NT2/D1 (cell line): ENCODE results near the gene RAB11FIP4.

Source experiments
- DNase-seq: peaks from one replicate; pipeline ENCODE4 v3.0.0-alpha.2; 2011; ENCODE audit warnings: low read depth, low spot score
- H3K27me3 ChIP-seq: 2 replicates; pipeline ENCODE4 v1.6.0; 2011; ENCODE audit warnings: mild to moderate bottlenecking; ENCODE audit not compliant: insufficient read length, insufficient read depth
- H3K36me3 ChIP-seq: 2 replicates; pipeline ENCODE4 v1.6.1; 2011; ENCODE audit warnings: mild to moderate bottlenecking, low read length, mixed read lengths; ENCODE audit not compliant: insufficient read depth, insufficient read length
- H3K4me1 ChIP-seq: 2 replicates; pipeline ENCODE4 v1.5.1; 2011; ENCODE audit not compliant: insufficient read depth, insufficient read length
- H3K4me3 ChIP-seq: 2 replicates; pipeline ENCODE4 v1.5.1; 2011; ENCODE audit warnings: low read depth; ENCODE audit not compliant: insufficient read length
- H3K9ac ChIP-seq: 2 replicates; pipeline ENCODE4 v1.6.0; 2011; ENCODE audit warnings: low read depth; ENCODE audit not compliant: insufficient read length
- H3K9me3 ChIP-seq: 2 replicates; pipeline ENCODE4 v1.5.1; 2011; ENCODE audit warnings: mild to moderate bottlenecking, low read length; ENCODE audit not compliant: insufficient read depth
- SUZ12 ChIP-seq: IDR thresholded peaks from 2 replicates; pipeline ENCODE4 v1.6.1; 2011; ENCODE audit not compliant: insufficient read length, insufficient read depth; ENCODE audit errors: extremely low read depth
- YY1 ChIP-seq: IDR thresholded peaks from 2 replicates; pipeline ENCODE4 v1.6.1; 2011; ENCODE audit not compliant: insufficient read length, insufficient read depth
- ZNF274 ChIP-seq: IDR thresholded peaks from 2 replicates; pipeline ENCODE4 v1.6.1; 2011; ENCODE audit warnings: mild to moderate bottlenecking, low read depth, low read length

Gene RAB11FIP4

GRCh38 chr17:31534223-31534888 is 142.9 kb downstream of the RAB11FIP4 start:
- H3K4me1 ChIP-seq: peaks cover 5% of the 10 kb centered on the region

DNA sequence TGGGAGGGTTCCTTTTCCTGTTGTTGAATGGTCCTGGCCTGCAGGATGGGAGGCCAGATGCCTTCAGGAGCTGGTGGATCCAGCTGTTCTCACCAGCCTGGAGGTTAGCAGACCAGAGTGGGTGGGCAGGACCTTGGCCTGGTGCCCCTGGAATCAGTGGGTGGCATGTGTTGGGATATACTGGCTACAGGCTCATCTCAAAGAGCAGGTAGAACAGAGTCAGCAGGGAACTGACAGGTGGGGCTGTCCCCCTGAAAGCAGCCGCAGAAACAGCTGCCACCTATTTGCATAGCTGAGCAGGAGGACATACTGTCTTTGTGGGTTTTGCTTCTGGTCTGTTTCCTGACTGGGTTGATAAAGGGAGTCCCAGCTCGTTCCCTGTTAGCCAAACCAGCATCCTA is 144.1 kb downstream of the RAB11FIP4 start:
- H3K9me3 ChIP-seq: no peaks in the 10 kb centered on the region
- peaks cover 2% of the 10 kb centered on the region for H3K4me1 ChIP-seq

More at GRCh38 chr17:31534223-31534888, 142.9 kb downstream of the RAB11FIP4 start:
- DNase-seq: no peak
- H3K27me3 ChIP-seq: no peaks in the 10 kb centered on the region
- no peak for TF ChIP-seq SUZ12
- no peak for TF ChIP-seq YY1
- no peak for TF ChIP-seq ZNF274
- no peaks in the 10 kb centered on the region for H3K9me3 ChIP-seq
- H3K9ac ChIP-seq: no peak overlapping the region
- no peak overlapping the region for H3K4me3 ChIP-seq
- peaks cover 6% of the 10 kb centered on the region for H3K36me3 ChIP-seq

GRCh38 chr17:31536451-31536850 is 145.0 kb downstream of the RAB11FIP4 start:
- Histone ChIP-seq H3K36me3 (peaks cover 3% of the 10 kb centered on the region), H3K9me3 (no peaks in the 10 kb centered on the region), H3K9ac (no peak overlapping the region), H3K4me3 (no peak overlapping the region), H3K4me1 (peaks cover 3% of the 10 kb centered on the region), H3K27me3 (no peaks in the 10 kb centered on the region)
- DNase-seq: no peak
- TF ChIP-seq ZNF274: no peak
- no peak for TF ChIP-seq SUZ12
- TF ChIP-seq YY1: no peak

More for the DNA sequence above, 144.1 kb downstream of the RAB11FIP4 start:
- Histone ChIP-seq H3K27me3 (no peaks in the 10 kb centered on the region), H3K9ac (no peak overlapping the region), H3K36me3 (peaks cover 6% of the 10 kb centered on the region), H3K4me3 (no peak overlapping the region)
- TF ChIP-seq YY1 (no peak), SUZ12 (no peak), ZNF274 (no peak)
- no peak for DNase-seq

DNA sequence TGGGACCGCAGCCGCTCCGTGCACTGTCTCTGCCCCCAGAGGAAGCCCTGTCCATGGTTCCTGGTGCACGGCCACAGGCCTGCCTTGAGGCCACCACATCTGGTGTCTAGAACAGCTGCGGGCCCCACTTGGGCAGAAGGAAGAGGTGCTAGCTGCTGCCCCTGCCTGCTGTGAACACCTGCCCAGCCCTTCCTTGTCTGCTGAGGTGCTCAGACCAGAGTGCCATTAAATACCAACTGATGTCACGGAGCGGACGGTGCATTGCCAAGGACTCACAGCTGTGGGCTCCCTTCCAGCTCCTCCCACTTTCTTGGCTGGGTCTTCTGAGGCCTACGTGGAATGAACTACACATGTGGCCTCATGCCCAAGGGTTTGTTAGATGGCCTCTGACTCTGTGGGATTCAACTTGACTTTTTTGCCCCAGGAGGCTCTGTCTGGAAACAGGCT is 146.1 kb downstream of the RAB11FIP4 start:
- no peaks in the 10 kb centered on the region for H3K27me3 ChIP-seq
- H3K4me3 ChIP-seq: no peak overlapping the region
- no peak for DNase-seq
- no peaks in the 10 kb centered on the region for H3K9me3 ChIP-seq
- H3K4me1 ChIP-seq: peaks cover 3% of the 10 kb centered on the region
- no peak overlapping the region for H3K9ac ChIP-seq
- no peaks in the 10 kb centered on the region for H3K36me3 ChIP-seq
- no peak for TF ChIP-seq SUZ12

GRCh38 chr17:31538080-31538762 is 146.7 kb downstream of the RAB11FIP4 start:
- Histone ChIP-seq H3K4me3 (no peak overlapping the region), H3K9ac (no peak overlapping the region), H3K36me3 (no peaks in the 10 kb centered on the region), H3K9me3 (no peaks in the 10 kb centered on the region), H3K4me1 (peaks cover 3% of the 10 kb centered on the region), H3K27me3 (no peaks in the 10 kb centered on the region)
- no peak for DNase-seq
- TF ChIP-seq SUZ12: no peak
- no peak for TF ChIP-seq YY1
- TF ChIP-seq ZNF274: no peak

GRCh38 chr17:31540602-31541307 is 149.3 kb downstream of the RAB11FIP4 start:
- Histone ChIP-seq H3K36me3 (no peaks in the 10 kb centered on the region), H3K4me1 (peaks cover 3% of the 10 kb centered on the region), H3K9me3 (no peaks in the 10 kb centered on the region), H3K4me3 (no peak overlapping the region), H3K27me3 (no peaks in the 10 kb centered on the region), H3K9ac (no peak overlapping the region)
- no peak for TF ChIP-seq YY1
- no peak for TF ChIP-seq SUZ12
- no peak for TF ChIP-seq ZNF274
- no peak for DNase-seq

- no peak overlapping the region for H3K9ac ChIP-seq
- TF ChIP-seq YY1 (no peak), ZNF274 (no peak), SUZ12 (no peak)
- no peaks in the 10 kb centered on the region for H3K27me3 ChIP-seq
- no peak for DNase-seq
- no peak overlapping the region for H3K4me3 ChIP-seq
- H3K4me1 ChIP-seq: peaks cover 3% of the 10 kb centered on the region
- no peaks in the 10 kb centered on the region for H3K36me3 ChIP-seq
- H3K9me3 ChIP-seq: no peaks in the 10 kb centered on the region
These were observed 150.1 kb downstream of the RAB11FIP4 start for GRCh38 chr17:31541559-31541958.
